HUES64 (cell line): ENCODE results near the gene VPS35.

Experiments
- H3K27ac ChIP-seq: 2 replicates; pipeline ENCODE4 v1.7.0; 2013; ENCODE audit warnings: low read depth, low read length, inconsistent platforms
- H3K27me3 ChIP-seq: 2 replicates; pipeline ENCODE4 v1.6.1; 2013; ENCODE audit warnings: mild to moderate bottlenecking, low read length; ENCODE audit not compliant: insufficient read depth
- H3K36me3 ChIP-seq: 2 replicates; pipeline ENCODE4 v1.6.1; 2013; ENCODE audit warnings: mild to moderate bottlenecking, low read length; ENCODE audit not compliant: insufficient read depth
- H3K4me1 ChIP-seq: 2 replicates; pipeline ENCODE4 v1.6.1; 2013; ENCODE audit warnings: mild to moderate bottlenecking, low read length, moderate library complexity; ENCODE audit not compliant: insufficient read depth
- H3K4me3 ChIP-seq: 2 replicates; pipeline ENCODE4 v1.5.1; 2013; ENCODE audit warnings: mild to moderate bottlenecking, low read length, moderate library complexity
- H3K9ac ChIP-seq: 2 replicates; pipeline ENCODE4 v1.6.1; 2013; ENCODE audit warnings: mild to moderate bottlenecking, low read depth, low read length
- H3K9me3 ChIP-seq: 2 replicates; pipeline ENCODE4 v1.6.1; 2013; ENCODE audit warnings: low read depth, low read length; ENCODE audit not compliant: insufficient read depth
- WGBS: fragments of 150-250, 120-280 bp; methylation state at CpG from one replicate; pipeline ENCODE4 v1.1.7; 2013; ENCODE audit warnings: missing lambda C conversion rate; 5-methylcytosine and 5-hydroxymethylcytosine counted together

Gene VPS35

GRCh38 chr16:46727630-46728029 is 38.7 kb upstream of the VPS35 start:
- Histone ChIP-seq H3K4me3 (no peak overlapping the region), H3K4me1 (no peaks in the 10 kb centered on the region; the same call in 1 of the 2 replicates), H3K27me3 (no peaks in the 10 kb centered on the region), H3K27ac (no peak overlapping the region), H3K36me3 (no peaks in the 10 kb centered on the region), H3K9ac (no peak overlapping the region), H3K9me3 (peaks cover 3% of the 10 kb centered on the region; the same call in 1 of the 2 replicates)
- WGBS = 92% methylated on average over 9 of the region's 9 CpGs

- Histone ChIP-seq H3K27me3 (no peaks in the 10 kb centered on the region), H3K27ac (no peak overlapping the region), H3K4me1 (no peaks in the 10 kb centered on the region; the same call in 1 of the 2 replicates), H3K9me3 (peaks cover 3% of the 10 kb centered on the region; the same call in 1 of the 2 replicates), H3K4me3 (no peak overlapping the region), H3K36me3 (no peaks in the 10 kb centered on the region), H3K9ac (no peak overlapping the region)
- 91% methylated on average over 7 of the region's 7 CpGs for WGBS
These were observed 38.2 kb upstream of the VPS35 start for GRCh38 chr16:46727184-46727583.

- 89% methylated on average over 4 of the region's 4 CpGs for WGBS
- Histone ChIP-seq H3K36me3 (no peaks in the 10 kb centered on the region), H3K9me3 (peaks cover 3% of the 10 kb centered on the region; the same call in 1 of the 2 replicates), H3K4me1 (no peaks in the 10 kb centered on the region; the same call in 1 of the 2 replicates), H3K27me3 (no peaks in the 10 kb centered on the region), H3K9ac (no peak overlapping the region), H3K27ac (no peak overlapping the region), H3K4me3 (no peak overlapping the region)
These were observed 32.9 kb upstream of the VPS35 start for GRCh38 chr16:46721885-46722284.

- Histone ChIP-seq H3K9me3 (peaks cover 3% of the 10 kb centered on the region; the same call in 1 of the 2 replicates), H3K4me3 (no peak overlapping the region), H3K27me3 (no peaks in the 10 kb centered on the region), H3K36me3 (no peaks in the 10 kb centered on the region), H3K27ac (no peak overlapping the region), H3K9ac (no peak overlapping the region), H3K4me1 (no peaks in the 10 kb centered on the region)
- 94% methylated on average over 2 of the region's 2 CpGs for WGBS
These were observed 31.6 kb upstream of the VPS35 start for GRCh38 chr16:46720619-46721018.

GRCh38 chr16:46719528-46719927 is 30.6 kb upstream of the VPS35 start:
- no peak overlapping the region for H3K4me3 ChIP-seq
- no peaks in the 10 kb centered on the region for H3K36me3 ChIP-seq
- no peaks in the 10 kb centered on the region for H3K9me3 ChIP-seq
- H3K4me1 ChIP-seq = no peaks in the 10 kb centered on the region
- H3K9ac ChIP-seq = no peak overlapping the region
- WGBS = 96% methylated on average over 5 of the region's 6 CpGs
- H3K27me3 ChIP-seq = no peaks in the 10 kb centered on the region
- no peak overlapping the region for H3K27ac ChIP-seq

GRCh38 chr16:46718214-46718613 is 29.2 kb upstream of the VPS35 start:
- Histone ChIP-seq H3K9ac (no peak overlapping the region), H3K9me3 (no peaks in the 10 kb centered on the region), H3K27me3 (no peaks in the 10 kb centered on the region), H3K4me3 (no peak overlapping the region), H3K27ac (no peak overlapping the region), H3K36me3 (no peaks in the 10 kb centered on the region), H3K4me1 (no peaks in the 10 kb centered on the region)
- WGBS = 95% methylated on average over 8 of the region's 8 CpGs

GRCh38 chr16:46717692-46718091 is 28.7 kb upstream of the VPS35 start:
- 90% methylated on average over 2 of the region's 2 CpGs for WGBS
- no peak overlapping the region for H3K4me3 ChIP-seq

GRCh38 chr16:46715769-46716305 is 26.9 kb upstream of the VPS35 start:
- Histone ChIP-seq H3K4me3 (no peak overlapping the region), H3K4me1 (no peaks in the 10 kb centered on the region), H3K27me3 (no peaks in the 10 kb centered on the region), H3K27ac (no peak overlapping the region), H3K36me3 (no peaks in the 10 kb centered on the region), H3K9ac (no peak overlapping the region), H3K9me3 (no peaks in the 10 kb centered on the region)
- WGBS = 74% methylated on average over 6 of the region's 6 CpGs

More at GRCh38 chr16:46717692-46718091, 28.7 kb upstream of the VPS35 start:
- H3K9me3 ChIP-seq = no peaks in the 10 kb centered on the region
- no peaks in the 10 kb centered on the region for H3K4me1 ChIP-seq
- no peaks in the 10 kb centered on the region for H3K36me3 ChIP-seq
- H3K27me3 ChIP-seq = no peaks in the 10 kb centered on the region
- no peak overlapping the region for H3K27ac ChIP-seq
- H3K9ac ChIP-seq = no peak overlapping the region

- Histone ChIP-seq H3K27ac (no peak overlapping the region), H3K36me3 (no peaks in the 10 kb centered on the region), H3K9me3 (no peaks in the 10 kb centered on the region), H3K9ac (no peak overlapping the region), H3K27me3 (no peaks in the 10 kb centered on the region), H3K4me1 (no peaks in the 10 kb centered on the region), H3K4me3 (no peak overlapping the region)
- WGBS = 94% methylated on average over 6 of the region's 7 CpGs
These were observed 26.0 kb upstream of the VPS35 start for GRCh38 chr16:46714797-46715591.

GRCh38 chr16:46713634-46714033 is 24.7 kb upstream of the VPS35 start:
- Histone ChIP-seq H3K27ac (no peak overlapping the region), H3K4me1 (no peaks in the 10 kb centered on the region), H3K9ac (no peak overlapping the region), H3K9me3 (no peaks in the 10 kb centered on the region), H3K27me3 (no peaks in the 10 kb centered on the region), H3K36me3 (no peaks in the 10 kb centered on the region), H3K4me3 (no peak overlapping the region)
- 88% methylated on average over 3 of the region's 3 CpGs for WGBS

- H3K4me3 ChIP-seq = no peak overlapping the region
- no peaks in the 10 kb centered on the region for H3K4me1 ChIP-seq
- H3K9ac ChIP-seq = no peak overlapping the region
- 93% methylated on average over 2 of the region's 3 CpGs for WGBS
- H3K36me3 ChIP-seq = no peaks in the 10 kb centered on the region
- no peaks in the 10 kb centered on the region for H3K27me3 ChIP-seq
- no peaks in the 10 kb centered on the region for H3K9me3 ChIP-seq
- H3K27ac ChIP-seq = no peak overlapping the region
These were observed 23.9 kb upstream of the VPS35 start for GRCh38 chr16:46712911-46713310.
